MM.1S (cell line): Measurements from ENCODE around the gene NPC1.

Source experiments
- DNase-seq: peaks from one replicate; pipeline ENCODE4 v3.0.0-alpha.2; 2015
- H2AFZ ChIP-seq: fragments of 300-600 bp; sonication (generic); 2 replicates; pipeline ENCODE4 v1.6.0; 2016; ENCODE audit warnings: antibody characterized with exemption, low read length
- H3F3A ChIP-seq: fragments of 300-600 bp; sonication (generic); 2 replicates; pipeline ENCODE4 v1.6.1; 2016; ENCODE audit warnings: mild to moderate bottlenecking, antibody characterized with exemption, low read length, moderate library complexity, mixed read lengths; ENCODE audit not compliant: insufficient read depth
- H3K27ac ChIP-seq: fragments of 300-600 bp; sonication (generic); 2 replicates; pipeline ENCODE4 v1.5.1; 2016; ENCODE audit warnings: mild to moderate bottlenecking, low read length
- H3K27me3 ChIP-seq: fragments of 300-600 bp; sonication (generic); replicated peaks from 2 replicates; pipeline ENCODE4 v1.6.0; 2016; ENCODE audit warnings: low read length; ENCODE audit not compliant: insufficient read depth
- H3K36me3 ChIP-seq: fragments of 300-600 bp; sonication (generic); replicated peaks from 2 replicates; pipeline ENCODE4 v1.6.1; 2016; ENCODE audit warnings: mild to moderate bottlenecking, low read length, mixed read lengths; ENCODE audit not compliant: insufficient read depth
- H3K4me1 ChIP-seq: fragments of 300-600 bp; sonication (generic); 2 replicates; pipeline ENCODE4 v1.6.1; 2016; ENCODE audit warnings: low read length, mixed read lengths
- H3K4me2 ChIP-seq: fragments of 300-600 bp; sonication (generic); 2 replicates; pipeline ENCODE4 v1.6.0; 2016; ENCODE audit warnings: low read depth, low read length
- H3K4me3 ChIP-seq: fragments of 300-600 bp; sonication (generic); 2 replicates; pipeline ENCODE4 v1.5.1; 2016; ENCODE audit warnings: low read length, mixed read lengths
- H3K79me2 ChIP-seq: fragments of 300-600 bp; sonication (generic); 2 replicates; pipeline ENCODE4 v1.6.1; 2016; ENCODE audit warnings: mixed run types, low read length, mixed read lengths
- H3K9ac ChIP-seq: fragments of 300-600 bp; sonication (generic); 2 replicates; pipeline ENCODE4 v1.6.1; 2016; ENCODE audit warnings: low read length, mixed read lengths
- H3K9me2 ChIP-seq: fragments of 300-600 bp; sonication (generic); replicated peaks from 2 replicates; pipeline ENCODE4 v1.6.1; 2016; ENCODE audit warnings: mild to moderate bottlenecking, low read length, mixed read lengths; ENCODE audit not compliant: insufficient read depth
- H3K9me3 ChIP-seq: fragments of 300-600 bp; sonication (generic); replicated peaks from 2 replicates; pipeline ENCODE4 v1.6.1; 2016; ENCODE audit warnings: mild to moderate bottlenecking, low read length, mixed read lengths; ENCODE audit not compliant: insufficient read depth
- H4K20me1 ChIP-seq: fragments of 300-600 bp; sonication (generic); 2 replicates; pipeline ENCODE4 v1.6.1; 2016; ENCODE audit warnings: mild to moderate bottlenecking, low read length, moderate library complexity, mixed read lengths; ENCODE audit not compliant: insufficient read depth
- CTCF ChIP-seq: fragments of 300-600 bp; sonication (generic); IDR thresholded peaks from 2 replicates; pipeline ENCODE4 v1.5.1; 2016; ENCODE audit warnings: antibody characterized with exemption, low read length, mixed read lengths
- EZH2 ChIP-seq: fragments of 300-600 bp; sonication (generic); optimal IDR thresholded peaks from 2 replicates; pipeline ENCODE3; 2017; ENCODE audit warnings: low read depth, mild to moderate bottlenecking, antibody characterized with exemption, low read length, mixed read lengths
- EZH2phosphoT487 ChIP-seq: fragments of 300-600 bp; sonication (generic); IDR thresholded peaks from 2 replicates; pipeline ENCODE4 v1.6.1; 2018; ENCODE audit warnings: antibody characterized with exemption, low read length

NPC1 gene

GRCh38 chr18:23487738-23488570 is 98.4 kb downstream of the NPC1 start:
- peak overlapping the region; percentile 88 for H3K27ac ChIP-seq
- H3K27me3 ChIP-seq = no peaks in the 10 kb centered on the region
- peak overlapping the region; percentile 43 for H3K4me3 ChIP-seq
- H3K9me3 ChIP-seq = no peaks in the 10 kb centered on the region
- H2AFZ ChIP-seq = peak overlapping the region; percentile 85
- peak overlapping the region; percentile 60 for H3K9ac ChIP-seq
- peak overlapping the region; percentile 58 for H3K4me2 ChIP-seq
- H3K9me2 ChIP-seq = no peaks in the 10 kb centered on the region
- H3K36me3 ChIP-seq = no peaks in the 10 kb centered on the region
- H3K79me2 ChIP-seq = no peaks in the 10 kb centered on the region
- H4K20me1 ChIP-seq = no peaks in the 10 kb centered on the region
- TF ChIP-seq EZH2 = no peak
- no peak for TF ChIP-seq EZH2phosphoT487
- TF ChIP-seq CTCF = no peak
- DNase-seq = peak; percentile 80
- H3K4me1 ChIP-seq = peaks cover 12% of the 10 kb centered on the region
- H3F3A ChIP-seq = peaks cover 26% of the 10 kb centered on the region

GRCh38 chr18:23485386-23485785 is 100.9 kb downstream of the NPC1 start:
- H3K79me2 ChIP-seq = no peaks in the 10 kb centered on the region
- H3K9me2 ChIP-seq = no peaks in the 10 kb centered on the region
- peaks cover 32% of the 10 kb centered on the region for H3F3A ChIP-seq
- no peak overlapping the region for H3K4me2 ChIP-seq
- no peak overlapping the region for H2AFZ ChIP-seq
- H3K4me3 ChIP-seq = no peak overlapping the region
- peaks cover 15% of the 10 kb centered on the region for H3K4me1 ChIP-seq
- TF ChIP-seq EZH2phosphoT487 (no peak), CTCF (no peak), EZH2 (no peak)
- DNase-seq = no peak
- no peaks in the 10 kb centered on the region for H4K20me1 ChIP-seq
- H3K27me3 ChIP-seq = no peaks in the 10 kb centered on the region
- H3K9me3 ChIP-seq = no peaks in the 10 kb centered on the region
- H3K9ac ChIP-seq = no peak overlapping the region
- no peak overlapping the region for H3K27ac ChIP-seq
- H3K36me3 ChIP-seq = no peaks in the 10 kb centered on the region

GRCh38 chr18:23484561-23485182 is 101.6 kb downstream of the NPC1 start:
- no peak for DNase-seq
- no peaks in the 10 kb centered on the region for H3K9me3 ChIP-seq
- H4K20me1 ChIP-seq = no peaks in the 10 kb centered on the region
- H3F3A ChIP-seq = peaks cover 32% of the 10 kb centered on the region
- H3K79me2 ChIP-seq = no peaks in the 10 kb centered on the region
- no peak overlapping the region for H2AFZ ChIP-seq
- no peaks in the 10 kb centered on the region for H3K9me2 ChIP-seq
- H3K36me3 ChIP-seq = no peaks in the 10 kb centered on the region
- H3K27me3 ChIP-seq = no peaks in the 10 kb centered on the region
- no peak overlapping the region for H3K9ac ChIP-seq
- H3K4me3 ChIP-seq = no peak overlapping the region
- TF ChIP-seq CTCF (no peak), EZH2 (no peak), EZH2phosphoT487 (no peak)
- no peak overlapping the region for H3K27ac ChIP-seq
- H3K4me1 ChIP-seq = peaks cover 15% of the 10 kb centered on the region
- no peak overlapping the region for H3K4me2 ChIP-seq
